ENCODE results near the gene ELF2. TPM values are rescaled to one million over a fixed set of nuclear protein-coding genes. Genes with fewer than 3 reads are reported as not detected.

ELF2 gene
- total RNA-seq, 1 donor from 2014 or later, result 48.0 TPM

DNA sequence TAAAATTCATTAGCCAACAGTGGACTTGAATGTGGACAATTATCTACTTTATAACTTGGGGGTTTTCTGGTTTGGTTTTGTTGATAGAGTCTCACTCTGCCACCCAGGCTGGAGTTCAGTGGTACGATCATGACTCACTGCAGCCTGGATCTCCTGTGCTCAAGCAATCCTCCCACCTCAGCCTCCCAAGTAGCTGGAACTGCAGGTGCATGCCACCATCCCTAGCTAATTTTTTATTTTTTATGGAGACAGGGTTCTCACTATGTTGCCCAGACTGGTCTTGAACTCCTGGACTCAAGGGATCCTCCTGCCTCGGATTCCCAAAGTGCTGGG is 12.4 kb upstream of the ELF2 start:
- TF ChIP-seq CTCF (IDR thresholded peaks at IDR 0.05; ENCODE audit: unreplicated experiment), result no peak
- no peak overlapping the region for H3K4me3 Mint-ChIP-seq (ENCODE audit: unreplicated experiment)
- peaks cover 5% of the 10 kb centered on the region for H3K4me1 Mint-ChIP-seq (ENCODE audit: unreplicated experiment)
- H3K27me3 Mint-ChIP-seq (ENCODE audit: unreplicated experiment), result peaks cover 3% of the 10 kb centered on the region
- no peak overlapping the region for H3K27ac Mint-ChIP-seq (ENCODE audit: unreplicated experiment)
- DNase-seq (ENCODE audit: low spot score), result no peak
- no peaks in the 10 kb centered on the region for H3K9me3 Mint-ChIP-seq (ENCODE audit: unreplicated experiment)
- H3K36me3 Mint-ChIP-seq (ENCODE audit: low read depth, unreplicated experiment), result no peaks in the 10 kb centered on the region

- TF ChIP-seq CTCF (IDR thresholded peaks at IDR 0.05; ENCODE audit: unreplicated experiment), result no peak
- Mint-ChIP-seq H3K36me3 (ENCODE audit: low read depth, unreplicated experiment) (no peaks in the 10 kb centered on the region), H3K4me3 (ENCODE audit: unreplicated experiment) (no peak overlapping the region), H3K27me3 (ENCODE audit: unreplicated experiment) (peaks cover 3% of the 10 kb centered on the region), H3K27ac (ENCODE audit: unreplicated experiment) (peak overlapping the region; percentile 23), H3K9me3 (ENCODE audit: unreplicated experiment) (no peaks in the 10 kb centered on the region), H3K4me1 (ENCODE audit: unreplicated experiment) (peaks cover 5% of the 10 kb centered on the region)
- DNase-seq (ENCODE audit: low spot score), result no peak
These were observed 11.8 kb upstream of the ELF2 start for GRCh38 chr4:139188648-139189416.

DNA sequence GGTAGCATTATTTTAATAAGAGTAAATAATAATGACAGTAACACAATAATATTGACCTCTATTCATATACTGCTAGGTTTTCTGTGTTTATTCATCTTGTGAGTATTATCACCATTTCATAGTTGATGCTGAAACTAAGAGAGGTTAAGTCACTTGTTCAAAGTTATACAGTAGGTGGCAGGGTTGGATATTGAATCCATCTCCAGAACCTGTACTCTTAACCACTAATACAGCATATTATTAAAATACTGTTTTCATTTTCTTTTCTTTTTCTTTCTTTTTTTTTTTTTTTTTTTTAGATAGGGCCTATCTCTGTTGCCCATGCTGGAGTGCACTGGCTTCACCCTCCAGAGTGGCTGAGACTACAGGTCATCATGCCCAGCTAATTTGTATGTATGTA is 7.1 kb upstream of the ELF2 start:
- Mint-ChIP-seq H3K4me1 (ENCODE audit: unreplicated experiment) (peaks cover 3% of the 10 kb centered on the region), H3K9me3 (ENCODE audit: unreplicated experiment) (no peaks in the 10 kb centered on the region), H3K27ac (ENCODE audit: unreplicated experiment) (no peak overlapping the region), H3K4me3 (ENCODE audit: unreplicated experiment) (no peak overlapping the region), H3K36me3 (ENCODE audit: low read depth, unreplicated experiment) (no peaks in the 10 kb centered on the region), H3K27me3 (ENCODE audit: unreplicated experiment) (peaks cover 3% of the 10 kb centered on the region)
- TF ChIP-seq CTCF (IDR thresholded peaks at IDR 0.05; ENCODE audit: unreplicated experiment), result no peak
- DNase-seq (ENCODE audit: low spot score), result no peak

- H3K27ac Mint-ChIP-seq (ENCODE audit: unreplicated experiment), result peak overlapping the region; percentile 70
- H3K4me1 Mint-ChIP-seq (ENCODE audit: unreplicated experiment), result peaks cover 7% of the 10 kb centered on the region
- H3K27me3 Mint-ChIP-seq (ENCODE audit: unreplicated experiment), result peaks cover 9% of the 10 kb centered on the region
- H3K4me3 Mint-ChIP-seq (ENCODE audit: unreplicated experiment), result peak overlapping the region; percentile 90
- no peak for TF ChIP-seq CTCF (IDR thresholded peaks at IDR 0.05; ENCODE audit: unreplicated experiment)
- DNase-seq (ENCODE audit: low spot score), result peak; percentile 96
- H3K9me3 Mint-ChIP-seq (ENCODE audit: unreplicated experiment), result no peaks in the 10 kb centered on the region
- peaks cover 6% of the 10 kb centered on the region for H3K36me3 Mint-ChIP-seq (ENCODE audit: low read depth, unreplicated experiment)
These were observed 1.0 kb upstream of the ELF2 start for GRCh38 chr4:139177869-139178619.
